ENCODE data around the gene ZNF827.

Gene ZNF827

GRCh38 chr4:145792429-145792828 lies 146.2 kb downstream of the ZNF827 start:
- DNase-seq (ENCODE audit: low read depth in 2 of 2), result no peak

- no peak for DNase-seq (ENCODE audit: low read depth in 2 of 2)
Observed at GRCh38 chr4:145791988-145792387, 146.6 kb downstream of the ZNF827 start.

DNA sequence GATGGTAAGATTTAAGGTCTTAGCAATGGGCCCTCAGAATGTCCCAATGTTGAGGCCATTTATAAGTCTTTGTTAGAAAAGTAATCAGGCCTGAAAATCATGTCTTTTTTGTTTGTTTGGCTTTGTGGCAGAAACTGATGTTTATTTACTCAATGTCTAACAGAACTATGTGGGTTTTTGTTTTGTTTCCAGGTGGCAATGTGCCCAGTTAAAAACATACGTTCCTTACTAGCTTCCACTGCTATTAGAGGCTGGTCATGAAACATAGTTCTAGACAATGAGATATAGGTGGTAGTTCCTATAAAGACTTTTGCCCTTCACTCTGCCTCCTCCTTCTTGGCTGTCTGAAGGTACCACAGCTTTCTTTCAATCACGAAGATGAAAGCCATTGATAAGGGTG lies 149.9 kb downstream of the ZNF827 start:
- no peak for DNase-seq (ENCODE audit: low read depth in 2 of 2)

- DNase-seq (ENCODE audit: low read depth in 2 of 2), result no peak
Observed at GRCh38 chr4:145786830-145787229, 151.8 kb downstream of the ZNF827 start.

DNA sequence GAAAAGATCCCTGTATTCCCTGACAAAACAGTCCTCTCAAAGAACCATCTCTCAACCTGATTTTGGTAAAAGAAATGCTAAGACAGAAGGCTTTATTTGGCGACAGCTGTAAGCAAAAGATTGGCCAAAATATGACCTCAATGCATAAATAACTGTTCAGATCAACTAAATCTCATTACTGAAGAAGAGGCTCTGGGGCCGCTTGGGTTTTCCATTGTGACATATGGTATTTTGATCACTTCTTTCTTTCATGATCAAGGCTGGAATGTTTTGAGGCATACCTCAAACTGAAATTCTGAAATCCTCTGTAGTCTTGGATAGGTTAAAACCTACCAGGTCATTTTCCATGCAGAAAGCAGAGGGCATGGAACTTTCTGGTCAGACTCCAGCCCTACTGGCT lies 152.4 kb downstream of the ZNF827 start:
- no peak for DNase-seq (ENCODE audit: low read depth in 2 of 2)

DNA sequence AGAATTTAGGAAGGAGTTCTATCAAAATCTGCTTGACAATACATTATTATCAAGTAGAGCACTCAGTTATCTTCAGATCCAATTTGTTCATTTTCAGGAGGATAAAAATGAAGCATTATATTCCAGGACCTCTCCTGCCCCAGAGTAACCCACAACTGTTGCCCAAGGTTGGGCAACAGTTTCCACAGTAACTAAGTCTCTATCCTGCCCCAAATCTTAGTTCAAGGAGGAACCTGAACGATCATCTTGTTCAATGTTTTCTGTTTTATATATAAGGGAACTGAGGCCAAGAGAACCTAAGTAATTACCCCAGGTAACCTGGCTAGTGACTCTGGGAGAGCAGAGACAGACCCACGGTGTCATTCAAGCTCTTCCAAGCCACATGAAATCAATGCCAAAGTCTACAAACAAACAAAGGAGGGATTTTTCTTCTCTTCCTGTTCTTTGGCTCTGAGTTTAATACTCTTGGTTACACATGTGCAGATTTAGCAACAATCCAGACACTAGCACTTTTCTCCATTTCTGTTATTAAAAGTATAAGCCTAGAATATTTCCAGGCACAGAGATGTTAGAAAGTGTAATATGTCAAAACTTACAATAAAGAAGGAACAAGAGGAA lies 153.1 kb downstream of the ZNF827 start:
- DNase-seq (ENCODE audit: low read depth in 2 of 2), result no peak

DNA sequence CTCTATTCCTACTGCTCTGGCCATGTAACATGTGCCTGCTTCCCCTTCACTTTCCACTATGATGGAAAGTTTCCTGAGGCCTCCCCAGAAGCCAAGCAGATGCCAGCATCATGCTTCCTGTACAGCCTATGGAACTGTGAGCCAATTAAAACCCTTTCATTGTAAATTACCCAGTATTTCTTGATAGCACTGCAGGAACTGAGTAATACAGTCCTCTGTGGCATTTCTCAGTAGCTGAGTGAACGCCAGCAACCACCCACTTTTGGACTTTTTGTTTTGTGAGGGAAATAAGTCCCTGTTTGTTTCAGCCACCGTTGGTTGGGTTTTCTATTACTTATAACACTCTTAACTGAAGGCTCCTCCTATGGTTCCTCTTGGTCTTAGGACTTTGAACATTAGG lies 154.6 kb downstream of the ZNF827 start:
- DNase-seq (ENCODE audit: low read depth in 2 of 2), result no peak

GRCh38 chr4:145782756-145783155 lies 155.9 kb downstream of the ZNF827 start:
- no peak for DNase-seq (ENCODE audit: low read depth in 2 of 2)

DNA sequence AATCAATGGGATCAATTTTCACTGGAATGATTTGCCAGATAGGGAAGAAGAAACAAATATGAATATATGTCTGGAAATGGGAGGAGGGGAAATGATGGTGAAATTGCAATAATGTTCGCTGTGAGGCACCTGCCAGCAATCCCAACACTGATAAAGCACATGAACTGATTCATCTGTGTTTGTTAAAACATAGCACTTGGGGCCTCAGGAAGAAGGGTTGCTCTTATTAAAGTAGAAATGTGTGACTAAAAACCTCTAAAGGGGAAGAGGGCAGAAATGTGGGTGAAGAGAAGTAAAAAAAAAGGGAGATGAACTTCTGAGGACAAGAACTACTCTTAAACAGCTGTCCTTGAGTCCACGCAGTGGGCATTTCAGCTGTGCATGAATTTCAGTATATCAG lies 157.3 kb downstream of the ZNF827 start:
- no peak for DNase-seq (ENCODE audit: low read depth in 2 of 2)

- DNase-seq (ENCODE audit: low read depth in 2 of 2), result no peak
Observed at GRCh38 chr4:145779319-145779801, 159.3 kb downstream of the ZNF827 start.

DNA sequence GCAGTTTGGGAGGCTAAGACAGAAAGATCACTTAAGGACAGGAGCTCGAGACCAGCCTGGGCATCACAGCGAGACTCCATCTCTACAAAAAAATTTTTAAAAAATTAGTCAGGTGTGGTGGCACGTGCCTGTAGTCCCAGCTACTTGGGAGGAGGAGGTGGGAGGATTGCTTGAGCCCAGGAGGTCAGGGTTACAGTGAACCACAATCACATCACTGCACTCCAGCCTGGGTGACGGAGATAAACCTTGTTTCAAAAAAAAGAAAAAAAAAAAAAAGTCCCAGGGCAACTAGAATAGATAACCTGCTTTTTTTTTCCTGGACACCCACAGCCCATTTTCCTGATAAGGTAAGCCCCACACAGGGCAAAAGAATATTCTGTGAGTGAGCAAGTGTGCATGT lies 162.4 kb downstream of the ZNF827 start:
- no peak for DNase-seq (ENCODE audit: low read depth in 2 of 2)

DNA sequence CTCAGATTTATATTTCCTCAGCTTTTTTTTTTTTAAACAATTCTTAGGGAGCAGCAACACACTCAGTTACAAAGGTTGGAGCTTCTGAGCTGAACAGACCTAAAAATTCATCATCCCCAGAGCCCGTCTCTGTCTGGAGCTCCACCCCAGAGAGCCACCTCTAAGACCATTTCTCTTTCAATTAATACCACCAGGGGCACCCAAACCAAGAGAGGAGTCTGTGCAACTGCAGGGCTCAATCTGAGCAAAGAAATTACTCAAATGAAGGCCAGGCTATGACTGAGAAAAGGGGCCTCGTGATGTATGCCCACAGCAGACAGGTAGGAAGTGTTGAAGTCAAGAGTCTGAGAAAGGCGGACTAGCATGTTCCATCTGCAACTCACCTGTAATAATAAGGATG lies 163.2 kb downstream of the ZNF827 start:
- no peak for DNase-seq (ENCODE audit: low read depth in 2 of 2)

DNA sequence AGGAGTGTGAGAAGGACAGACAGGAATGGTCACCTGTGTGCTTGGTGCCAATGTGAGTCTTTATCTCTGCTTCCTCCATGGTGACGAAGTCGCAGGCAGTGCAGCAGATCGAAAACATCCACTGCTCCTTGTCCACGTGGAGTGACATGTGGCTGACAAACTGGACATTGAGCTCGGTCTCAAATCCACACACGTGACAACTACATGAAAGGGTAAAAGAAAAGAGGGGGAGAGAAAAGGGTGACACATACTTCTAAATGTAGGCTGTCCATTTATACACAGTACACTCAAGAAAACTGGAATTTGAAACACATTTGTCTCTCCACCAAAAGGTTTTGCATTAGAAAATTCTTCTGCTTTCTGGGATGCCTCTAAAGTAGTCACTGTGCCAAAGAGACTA lies 164.2 kb downstream of the ZNF827 start:
- no peak for DNase-seq (ENCODE audit: low read depth in 2 of 2)

- DNase-seq (ENCODE audit: low read depth in 2 of 2), result no peak
Observed at GRCh38 chr4:145773581-145774234, 164.9 kb downstream of the ZNF827 start.

DNA sequence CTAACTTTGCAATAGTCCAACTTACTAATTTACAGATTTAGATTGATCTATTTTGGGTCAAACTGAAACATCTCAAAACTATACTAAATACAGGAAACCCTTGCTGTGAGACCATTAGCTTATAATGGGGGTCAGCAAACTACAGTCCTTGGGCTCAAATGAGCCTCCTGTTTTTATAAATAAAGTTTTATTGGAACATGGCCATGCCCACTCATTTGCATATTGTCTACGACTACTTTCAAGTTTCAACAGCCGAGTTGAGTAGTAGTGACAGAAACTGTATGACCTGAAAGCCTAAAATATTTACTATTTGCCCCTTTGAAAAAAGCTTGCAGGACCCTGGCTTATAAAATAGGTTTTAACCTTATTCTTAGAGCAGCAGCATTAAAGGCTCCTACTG lies 166.3 kb downstream of the ZNF827 start:
- DNase-seq (ENCODE audit: low read depth in 2 of 2), result no peak

- DNase-seq (ENCODE audit: low read depth in 2 of 2), result no peak
Observed at GRCh38 chr4:145770124-145770523, 168.5 kb downstream of the ZNF827 start.

- no peak for DNase-seq (ENCODE audit: low read depth in 2 of 2)
Observed at GRCh38 chr4:145769450-145770037, 169.1 kb downstream of the ZNF827 start.

GRCh38 chr4:145766273-145766672 lies 172.3 kb downstream of the ZNF827 start:
- DNase-seq (ENCODE audit: low read depth in 2 of 2), result no peak

DNA sequence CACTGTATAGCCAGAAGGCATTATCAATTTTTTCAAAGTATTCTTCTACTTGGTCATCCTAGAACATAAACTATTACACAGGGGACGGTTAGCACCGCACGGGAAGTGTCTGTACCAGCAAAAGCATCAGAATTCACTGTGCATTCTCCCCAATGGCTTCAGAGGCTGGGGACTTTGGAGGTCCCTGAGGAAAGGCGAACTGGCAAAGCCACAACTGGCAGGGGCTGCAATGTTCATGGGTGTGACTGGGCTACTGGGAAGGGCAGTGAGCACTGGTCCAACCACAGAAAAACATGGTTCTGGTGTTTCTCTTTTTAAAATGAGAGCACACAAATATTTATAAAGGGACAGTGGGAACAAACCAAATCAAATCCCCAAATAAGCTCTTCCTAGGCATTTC lies 175.2 kb downstream of the ZNF827 start:
- no peak for DNase-seq (ENCODE audit: low read depth in 2 of 2)

DNA sequence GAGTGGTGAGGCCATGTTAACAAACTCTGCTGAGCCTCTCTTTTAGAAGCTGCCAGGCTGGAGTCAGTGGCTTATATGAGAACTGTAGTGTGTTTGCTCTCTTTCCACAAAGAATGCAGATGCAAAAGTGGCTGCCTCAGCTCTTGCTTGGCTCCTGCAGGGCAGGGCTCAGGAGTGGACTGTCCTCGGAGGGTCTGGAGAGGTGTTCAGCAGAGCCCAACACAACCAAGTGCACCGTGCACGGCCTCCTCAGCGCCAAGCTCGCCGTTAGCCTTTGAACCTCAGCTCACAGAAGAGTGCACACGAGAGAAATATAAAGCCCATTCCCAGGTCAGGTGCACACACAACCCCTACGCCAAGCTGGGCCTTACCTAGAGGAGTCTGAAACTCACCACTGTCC lies 175.9 kb downstream of the ZNF827 start:
- no peak for DNase-seq (ENCODE audit: low read depth in 2 of 2)

- no peak for DNase-seq (ENCODE audit: low read depth in 2 of 2)
Observed at GRCh38 chr4:145760961-145761929, 177.4 kb downstream of the ZNF827 start.

- no peak for DNase-seq (ENCODE audit: low read depth in 2 of 2)
Observed at GRCh38 chr4:145760176-145760575, 178.4 kb downstream of the ZNF827 start.
